ENCODE measurements around the gene VIPR2.

GRCh38 chr7:159095979-159096411, 48.7 kb downstream of the VIPR2 start:
- no peak for TF ChIP-seq CTCF (IDR thresholded peaks at IDR 0.05)
- TF ChIP-seq POLR2A (IDR thresholded peaks at IDR 0.05), result no peak
